Progenitor cell of endocrine pancreas (in vitro differentiated cells): Measurements from ENCODE around the gene ABR. TPM values are rescaled to one million over a fixed set of nuclear protein-coding genes. Genes with fewer than 3 reads are reported as not detected.

Experiments
- DNase-seq: peaks from one replicate; pipeline ENCODE4 v3.0.0; 2021; ENCODE audit warnings: low spot score; ENCODE audit not compliant: unreplicated experiment
- H3K27ac Mint-ChIP-seq: 2 replicates; pipeline ENCODE4 v1.8.0; 2021; ENCODE audit warnings: mild to moderate bottlenecking, moderate library complexity, mixed read lengths
- H3K27me3 Mint-ChIP-seq: 2 replicates; pipeline ENCODE4 v1.8.0; 2021; ENCODE audit warnings: mixed read lengths
- H3K36me3 Mint-ChIP-seq: 2 replicates; pipeline ENCODE4 v1.8.0; 2022; ENCODE audit warnings: mixed read lengths; ENCODE audit not compliant: insufficient read depth
- H3K4me1 Mint-ChIP-seq: 2 replicates; pipeline ENCODE4 v1.8.0; 2021; ENCODE audit warnings: low read depth, mixed read lengths
- H3K4me3 Mint-ChIP-seq: 2 replicates; pipeline ENCODE4 v1.8.0; 2021; ENCODE audit warnings: low read depth, mild to moderate bottlenecking, moderate library complexity, mixed read lengths
- H3K9me3 Mint-ChIP-seq: 2 replicates; pipeline ENCODE4 v1.8.0; 2021; ENCODE audit warnings: low read depth, mixed read lengths
- CTCF ChIP-seq: fragments of 200-600 bp; sonication (generic); IDR thresholded peaks from one replicate; pipeline ENCODE4 v1.5.0; 2021; ENCODE audit warnings: antibody characterized with exemption, mild to moderate bottlenecking; ENCODE audit not compliant: unreplicated experiment
- total RNA-seq: library from RNA; stranded (reverse); gene quantifications from 2 replicates; pipeline ENCODE4 v1.2.1, GENCODE V29; 2021

The ABR gene
- total RNA-seq, 1 donor from 2014 or later = 61.0 TPM

- peaks cover 12% of the 10 kb centered on the region for H3K4me1 Mint-ChIP-seq
- no peak overlapping the region for H3K4me3 Mint-ChIP-seq
- no peaks in the 10 kb centered on the region for H3K9me3 Mint-ChIP-seq
- no peaks in the 10 kb centered on the region for H3K36me3 Mint-ChIP-seq
- H3K27ac Mint-ChIP-seq = no peak overlapping the region
- no peak for TF ChIP-seq CTCF
- DNase-seq = no peak
- H3K27me3 Mint-ChIP-seq = no peaks in the 10 kb centered on the region
Measured at GRCh38 chr17:1082579-1082978, 97.2 kb downstream of the ABR start.

- Mint-ChIP-seq H3K9me3 (no peaks in the 10 kb centered on the region), H3K36me3 (no peaks in the 10 kb centered on the region), H3K4me3 (no peak overlapping the region), H3K27me3 (no peaks in the 10 kb centered on the region), H3K27ac (no peak overlapping the region), H3K4me1 (peaks cover 7% of the 10 kb centered on the region)
- no peak for DNase-seq
- no peak for TF ChIP-seq CTCF
Measured at GRCh38 chr17:1078831-1079561, 100.8 kb downstream of the ABR start.

- Mint-ChIP-seq H3K4me1 (no peaks in the 10 kb centered on the region), H3K9me3 (no peaks in the 10 kb centered on the region), H3K27me3 (no peaks in the 10 kb centered on the region), H3K27ac (peak overlapping the region; percentile 49), H3K36me3 (no peaks in the 10 kb centered on the region), H3K4me3 (no peak overlapping the region)
- TF ChIP-seq CTCF = no peak
- no peak for DNase-seq
Measured at GRCh38 chr17:1077986-1078711, 101.6 kb downstream of the ABR start.

- no peaks in the 10 kb centered on the region for H3K9me3 Mint-ChIP-seq
- no peak overlapping the region for H3K4me3 Mint-ChIP-seq
- no peak for DNase-seq
- H3K27me3 Mint-ChIP-seq = no peaks in the 10 kb centered on the region
- no peaks in the 10 kb centered on the region for H3K36me3 Mint-ChIP-seq
- H3K4me1 Mint-ChIP-seq = no peaks in the 10 kb centered on the region
- no peak overlapping the region for H3K27ac Mint-ChIP-seq
- TF ChIP-seq CTCF = no peak
Measured at GRCh38 chr17:1077581-1077985, 102.2 kb downstream of the ABR start.

- no peak overlapping the region for H3K4me3 Mint-ChIP-seq
- H3K27ac Mint-ChIP-seq = peak overlapping the region; percentile 82
- no peaks in the 10 kb centered on the region for H3K36me3 Mint-ChIP-seq
- TF ChIP-seq CTCF = no peak
- no peaks in the 10 kb centered on the region for H3K9me3 Mint-ChIP-seq
- no peaks in the 10 kb centered on the region for H3K4me1 Mint-ChIP-seq
- no peak for DNase-seq
- H3K27me3 Mint-ChIP-seq = no peaks in the 10 kb centered on the region
Measured at GRCh38 chr17:1076982-1077302, 102.8 kb downstream of the ABR start.
